MV-4-11 (cell line): ENCODE measurements around the gene LFNG.
A peak's percentile ranks its signal among the peaks of the same experiment; 100 is the strongest.

ENCODE experiments used
- DNase-seq: peaks from one replicate; lab custom pipeline; 2025; lab: John Stamatoyannopoulos, UW

Gene LFNG

DNA sequence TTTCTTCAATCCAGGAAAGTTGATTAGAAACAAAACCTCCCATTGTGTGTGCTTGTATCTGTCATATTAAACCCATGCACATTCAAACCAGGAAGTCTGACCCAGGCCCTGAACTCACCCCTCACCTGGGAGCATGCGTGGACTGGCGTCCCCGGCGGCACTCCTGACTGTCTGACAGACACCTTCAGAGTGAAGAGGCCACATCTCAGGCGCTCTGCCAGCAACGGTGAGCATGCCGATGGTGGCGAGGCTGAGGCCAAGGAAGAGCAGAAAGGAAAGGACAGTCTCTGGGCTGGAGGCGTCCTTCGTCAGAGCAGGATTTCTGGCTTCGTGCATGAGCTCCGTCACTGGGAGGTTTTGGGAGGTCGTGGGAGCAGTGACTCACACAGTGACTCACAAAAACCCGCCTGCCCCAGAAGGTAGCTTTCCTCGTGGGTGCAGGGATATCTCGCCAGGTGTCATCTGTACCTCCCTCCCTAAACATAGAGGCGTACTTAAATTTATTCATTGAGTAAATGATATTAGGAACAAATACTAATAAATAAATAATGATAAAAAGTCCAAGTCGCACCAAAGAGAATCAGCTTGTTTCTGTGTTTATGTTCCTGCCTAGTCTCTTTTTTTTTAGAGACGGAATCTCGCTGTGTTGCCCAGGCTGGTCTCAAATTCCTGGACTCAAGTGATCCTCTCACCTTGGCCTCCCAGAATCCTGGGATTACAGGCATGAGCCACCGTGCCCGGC is 52.7 kb downstream of the LFNG start:
- no peak for DNase-seq

- no peak for DNase-seq
These were observed 54.2 kb downstream of the LFNG start for GRCh38 chr7:2573761-2574160.

GRCh38 chr7:2575046-2575732 is 55.6 kb downstream of the LFNG start:
- peak; percentile 52 for DNase-seq

DNA sequence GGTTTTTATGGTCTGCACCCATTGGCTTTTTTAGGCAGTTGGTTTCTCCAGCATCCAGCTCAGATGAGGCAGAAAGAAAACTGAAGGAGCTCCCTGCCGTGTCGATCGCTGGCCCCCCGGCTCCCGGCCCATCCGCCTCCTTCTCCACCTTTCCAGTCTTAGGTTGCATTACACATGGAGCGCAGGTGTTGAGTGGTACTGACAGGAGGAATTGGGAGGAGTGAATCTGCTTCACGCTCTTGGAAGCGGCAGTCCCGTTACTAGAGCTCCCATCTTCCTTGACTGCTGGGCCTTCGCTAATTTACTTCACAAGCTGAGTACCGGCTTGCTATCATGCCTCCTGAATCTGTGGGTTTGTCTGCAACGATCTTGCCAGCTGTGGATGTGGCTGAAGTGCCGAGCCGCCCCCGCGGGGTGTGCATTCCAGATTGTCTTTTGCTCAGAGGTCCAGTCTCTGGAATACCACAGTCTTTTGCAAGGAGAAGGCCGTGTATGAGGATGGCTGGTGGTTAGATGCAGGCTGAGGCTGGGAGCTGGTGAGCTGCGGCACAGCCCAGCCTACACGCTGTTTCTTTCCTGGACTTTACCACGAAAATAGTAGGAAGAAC is 56.3 kb downstream of the LFNG start:
- DNase-seq = peak; percentile 16

GRCh38 chr7:2576742-2577491 is 57.3 kb downstream of the LFNG start:
- no peak for DNase-seq
